NCI-H2196 treated with DMSO at 0.1 percent for 48 hours (cell line): ENCODE data around the gene FAM13B.
"Not testable (repeated sequence)": the region's sequence is repeated elsewhere in the genome, so short reads cannot be mapped to it uniquely, and the experiment has no call there.

ENCODE experiments used
- DNase-seq: peaks from one replicate; lab custom pipeline; 2025; ENCODE audit not compliant: unreplicated experiment; lab: John Stamatoyannopoulos, UW

The FAM13B gene

DNA sequence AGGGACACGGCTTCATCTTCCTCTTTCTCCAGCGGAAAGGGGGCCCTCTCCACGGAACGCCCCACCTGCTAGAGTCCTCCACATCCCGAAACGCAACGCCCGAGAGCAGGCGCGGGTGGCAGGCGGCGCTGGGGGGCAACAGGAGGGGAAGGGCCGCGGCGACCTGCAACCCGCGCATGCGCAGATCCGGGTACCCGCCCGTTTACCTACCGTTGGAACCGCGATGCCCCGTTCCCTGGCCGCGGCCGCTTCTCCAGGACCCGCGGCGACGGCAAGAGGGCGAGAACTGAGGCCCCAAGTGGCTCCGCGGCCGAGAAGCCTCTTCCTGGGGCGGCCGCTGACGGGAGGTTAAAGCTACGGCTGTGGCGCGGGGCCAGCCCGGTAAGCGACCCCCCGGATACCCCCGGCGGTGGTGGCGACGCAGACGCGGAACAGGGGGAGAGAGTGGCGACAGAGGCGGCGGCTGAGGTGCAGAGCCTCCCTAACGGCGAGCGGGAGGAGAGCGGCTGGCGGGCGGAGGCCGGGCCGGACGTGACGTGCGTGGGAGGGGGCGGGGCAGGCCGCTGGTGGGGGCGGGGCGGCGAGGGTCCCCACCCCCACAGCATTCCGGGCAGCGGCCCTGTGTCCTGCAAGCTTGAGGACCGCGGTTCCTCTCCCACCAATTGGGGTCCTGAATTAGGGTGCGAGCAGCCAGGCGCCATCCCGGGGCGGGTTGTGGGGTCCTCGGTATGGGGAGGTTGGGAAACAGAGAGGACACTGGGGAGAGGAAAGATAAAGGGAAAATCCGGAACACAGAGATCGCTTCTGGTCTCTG is at the start of gene FAM13B:
Gene FAM13B, minus strand, starts transcription at position 508 of the 814 bp plus-strand sequence. CDS start 13,968 bp downstream, outside the sequence.
- DNase-seq: peak; percentile 52

DNA sequence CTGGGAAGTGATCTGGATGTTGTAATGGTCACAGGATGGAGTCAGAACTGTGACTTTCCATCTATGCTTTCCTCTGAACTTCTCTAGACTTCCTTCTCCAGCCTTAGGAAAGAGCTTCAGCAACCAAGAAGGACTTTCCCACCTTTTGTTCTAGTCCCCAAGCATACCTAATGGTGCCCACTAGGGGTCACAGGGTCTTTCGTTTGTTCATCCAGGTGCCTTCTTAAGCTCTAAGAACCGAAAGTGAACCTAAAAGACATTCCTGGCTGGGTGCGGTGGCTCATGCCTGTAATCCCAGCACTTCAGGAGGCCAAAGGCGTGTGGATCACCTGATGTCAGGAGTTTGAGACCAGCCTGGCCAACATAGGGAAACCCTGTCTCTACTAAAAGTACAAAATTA is 49.2 kb upstream of the FAM13B start:
- no peak for DNase-seq

DNA sequence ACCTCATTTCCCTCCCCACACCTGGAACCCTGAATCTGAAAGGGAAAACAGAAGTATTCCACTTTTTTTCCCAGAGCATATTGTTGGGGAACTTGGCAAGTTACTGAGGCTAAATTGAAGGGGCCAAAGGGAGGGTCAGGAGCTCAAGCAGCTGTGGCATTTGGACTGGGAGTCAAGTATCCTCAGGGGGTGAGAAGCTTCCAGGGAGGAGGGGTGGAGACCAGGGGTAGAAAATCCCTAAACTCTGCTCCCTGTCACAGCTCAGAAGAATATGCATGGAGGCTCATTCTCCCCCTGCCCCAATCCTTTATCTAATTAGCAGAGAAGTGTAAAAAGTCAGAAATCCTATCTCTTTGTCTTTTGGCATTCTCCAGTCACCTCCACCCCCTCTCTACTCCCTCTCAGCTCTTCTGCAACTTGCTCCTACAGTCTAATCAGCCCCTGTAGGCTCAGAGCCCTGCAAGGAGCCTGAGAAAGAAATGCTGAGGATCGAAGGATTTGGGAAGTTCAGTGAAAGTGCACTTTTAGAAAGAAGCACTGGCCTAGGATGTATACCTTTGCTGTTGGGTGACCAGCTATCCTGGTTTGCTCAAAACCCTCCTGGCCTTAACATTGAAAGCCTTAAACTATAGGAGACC is 45.2 kb upstream of the FAM13B start:
- no peak for DNase-seq

DNA sequence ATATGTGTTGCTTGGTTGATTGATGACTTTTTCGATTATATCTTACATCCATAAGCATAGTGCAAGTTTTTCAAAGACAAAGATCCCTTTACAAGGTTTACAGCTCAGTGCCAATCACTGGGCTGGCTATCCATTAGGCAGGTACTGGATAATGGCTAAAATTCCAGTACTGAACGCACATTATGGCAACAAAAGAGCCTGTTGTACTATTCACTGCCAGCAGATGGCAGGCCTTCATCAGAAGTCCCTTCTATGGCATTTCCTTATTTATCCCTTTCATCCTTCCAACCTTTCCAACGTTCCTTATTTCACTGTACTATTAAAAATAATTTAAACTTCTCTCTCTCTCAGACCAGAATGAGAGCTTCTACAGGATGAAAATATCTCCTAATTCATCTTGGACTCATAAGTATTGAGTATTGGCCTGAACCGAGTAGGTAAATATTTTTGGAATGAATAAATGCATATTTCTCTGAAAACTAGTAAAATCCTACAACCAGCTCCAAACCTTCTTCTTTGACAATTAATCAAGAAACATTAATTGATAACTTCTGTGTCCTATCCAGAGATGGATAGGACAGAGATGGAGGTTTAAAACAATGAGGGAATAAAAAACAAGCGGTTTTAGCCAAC is 44.3 kb upstream of the FAM13B start:
- peak; percentile 17 for DNase-seq

DNA sequence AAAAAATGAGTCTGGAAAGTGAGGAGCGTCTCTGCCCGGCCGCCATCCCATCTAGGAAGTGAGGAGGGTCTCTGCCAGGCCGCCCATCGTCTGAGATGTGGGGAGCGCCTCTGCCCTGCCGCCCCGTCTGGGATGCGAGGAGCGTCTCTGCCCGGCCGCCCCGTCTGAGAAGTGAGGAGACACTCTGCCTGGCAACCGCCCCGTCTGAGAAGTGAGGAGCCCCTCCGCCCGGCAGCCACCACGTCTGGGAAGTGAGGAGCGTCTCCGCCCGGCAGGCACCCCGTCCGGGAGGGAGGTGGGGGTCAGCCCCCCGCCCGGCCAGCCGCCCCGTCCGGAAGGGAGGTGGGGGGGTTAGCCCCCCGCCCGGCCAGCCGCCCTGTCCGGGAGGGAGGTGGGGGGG is 37.1 kb upstream of the FAM13B start:
- DNase-seq: not testable (repeated sequence)

DNA sequence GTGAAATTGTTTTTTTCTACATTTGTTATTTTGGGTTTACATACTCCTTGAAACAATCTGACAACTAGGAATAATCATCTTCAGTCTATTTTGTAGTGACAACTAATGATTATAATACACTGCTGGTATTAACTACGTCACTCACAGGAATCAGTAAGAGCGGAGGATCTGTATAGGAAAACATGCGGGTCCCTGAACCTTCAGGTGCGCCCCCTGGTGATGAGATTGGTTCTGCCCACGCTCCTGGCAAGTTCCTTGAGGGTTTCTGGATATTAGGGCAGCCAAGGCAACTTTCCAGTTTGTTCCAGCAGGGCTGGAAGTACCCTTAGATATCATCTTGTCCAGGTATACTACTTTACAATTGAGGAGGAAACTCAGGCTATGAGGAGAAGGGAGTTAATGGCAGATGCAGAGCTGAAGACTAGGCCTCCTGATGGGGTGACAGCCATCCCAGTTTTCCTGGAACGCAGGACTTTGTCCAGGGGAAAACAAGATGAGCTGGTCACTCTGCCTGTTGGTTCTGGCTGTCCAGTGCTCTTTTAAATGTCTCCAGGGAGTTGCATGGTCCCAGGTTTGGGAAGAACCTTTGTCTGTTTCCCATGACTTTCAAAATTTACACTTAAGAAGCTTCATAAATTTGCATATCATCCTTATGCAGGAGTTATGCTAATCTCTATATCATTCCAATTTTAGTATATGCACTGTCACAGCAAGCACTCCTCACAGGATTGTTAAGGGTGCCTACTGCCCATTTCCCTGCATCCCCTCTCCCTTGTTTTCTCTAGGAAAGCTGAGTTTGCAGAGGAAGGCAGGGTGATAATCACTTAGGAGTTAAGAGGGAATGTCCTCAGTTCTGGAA is 36.1 kb upstream of the FAM13B start:
- peak; percentile 13 for DNase-seq

DNA sequence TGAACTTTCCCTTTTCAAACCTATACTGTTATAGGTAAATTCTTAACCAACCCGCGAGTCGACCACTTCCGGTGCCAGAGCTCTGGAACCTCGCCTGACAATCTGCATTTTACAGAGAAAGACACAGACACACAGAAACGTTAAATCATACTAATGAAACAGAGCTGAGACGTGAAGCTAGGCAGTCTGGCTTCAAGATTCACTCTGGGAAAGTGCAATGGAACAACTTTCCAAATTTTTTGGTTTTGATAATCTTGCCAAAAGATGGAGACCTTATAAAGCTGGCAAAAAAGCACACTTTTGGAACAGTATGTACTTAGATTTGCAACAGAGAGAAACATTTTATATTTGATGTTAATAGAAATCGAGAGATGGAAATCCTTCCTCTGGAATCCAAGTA is 35.1 kb upstream of the FAM13B start:
- no peak for DNase-seq

DNA sequence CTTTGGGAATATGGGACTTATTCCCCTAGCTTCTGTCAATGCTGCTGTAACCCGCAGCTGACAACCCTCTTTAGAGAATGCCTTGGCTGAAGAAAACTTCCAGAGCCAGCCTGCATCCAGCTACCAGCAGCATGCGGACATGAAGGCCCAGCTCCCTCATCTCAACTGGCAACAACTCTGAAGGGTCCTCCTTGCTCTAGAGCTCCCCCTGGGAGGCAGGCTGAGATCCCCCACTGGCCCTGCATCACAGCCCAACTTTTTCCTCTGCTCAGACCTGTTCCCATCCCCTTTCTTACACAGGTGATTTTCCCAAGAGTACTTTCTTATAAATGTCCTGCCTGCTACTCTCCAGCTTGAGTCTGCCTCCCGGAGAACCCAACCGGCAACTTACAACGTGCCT is 32.2 kb upstream of the FAM13B start:
- no peak for DNase-seq

DNA sequence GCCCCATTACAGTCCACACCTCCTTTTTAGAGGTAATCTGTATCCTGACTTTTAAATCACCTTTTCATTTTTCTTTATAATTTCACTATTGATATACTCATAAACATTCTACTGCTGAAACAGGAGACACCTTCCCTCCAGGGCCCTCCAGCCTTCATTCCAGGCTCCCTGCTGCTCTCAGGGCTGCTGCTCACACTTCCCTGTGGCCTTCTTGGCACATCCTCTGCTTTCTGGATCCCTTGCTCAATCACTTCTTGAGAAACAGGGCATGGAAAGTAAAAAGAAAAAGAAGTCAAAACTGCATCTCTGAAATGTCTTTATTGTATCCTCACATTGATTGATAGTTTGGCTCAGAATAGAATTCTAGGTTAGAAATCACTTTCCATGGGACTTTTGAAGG is 31.6 kb upstream of the FAM13B start:
- no peak for DNase-seq

DNA sequence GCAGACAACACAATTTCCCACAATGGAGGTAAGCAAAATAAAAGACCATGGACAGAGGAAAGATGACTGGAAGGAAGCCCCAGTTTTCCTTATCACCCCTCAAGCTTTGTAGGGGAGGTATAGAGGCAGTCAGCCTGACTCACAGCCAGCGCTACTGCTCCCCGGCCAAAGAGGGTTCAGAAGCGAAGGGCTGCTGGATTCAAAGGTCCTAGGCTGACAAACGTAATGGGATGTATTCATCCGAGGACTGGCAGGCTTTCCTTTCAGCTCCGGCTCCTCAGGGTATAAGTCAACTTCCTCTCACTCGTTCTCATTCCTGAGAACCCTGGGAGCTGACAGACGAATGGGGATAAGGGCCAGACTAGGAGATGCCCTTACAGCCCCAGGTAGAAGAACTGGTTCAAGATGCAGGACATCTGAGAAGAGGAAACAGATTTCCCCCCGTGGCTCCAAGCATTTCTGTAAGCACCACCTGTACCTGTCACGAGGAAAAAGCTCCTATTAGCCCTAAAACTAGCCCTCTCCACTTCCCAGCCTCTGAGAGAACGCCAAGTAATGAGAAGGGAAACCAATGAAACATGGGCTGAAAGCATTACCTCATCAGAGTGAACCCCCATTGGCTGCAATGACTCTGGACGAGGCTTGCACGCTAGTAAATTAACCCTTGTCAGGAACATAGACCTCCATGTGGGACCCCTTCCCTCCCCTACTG is 22.1 kb upstream of the FAM13B start:
- DNase-seq: no peak

DNA sequence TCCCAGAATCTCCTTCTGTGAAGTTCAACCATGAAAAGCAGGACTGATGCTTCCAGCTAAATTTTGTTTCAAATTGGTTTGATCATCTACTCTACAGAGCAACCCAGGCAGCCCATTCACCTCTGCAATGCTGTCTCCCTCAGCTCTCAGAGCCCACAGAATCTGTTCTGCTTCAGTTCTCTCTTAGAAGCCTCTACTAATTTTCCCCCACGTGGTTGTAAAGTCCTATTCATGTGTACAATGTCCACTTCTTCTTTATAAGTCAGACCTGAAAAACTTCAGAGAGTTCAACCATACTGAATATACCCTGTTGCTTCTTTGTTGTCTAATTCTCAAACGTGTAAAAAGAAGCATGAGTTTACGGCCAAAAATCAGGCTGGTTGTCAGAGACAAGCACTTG is 21.3 kb upstream of the FAM13B start:
- DNase-seq: no peak

DNA sequence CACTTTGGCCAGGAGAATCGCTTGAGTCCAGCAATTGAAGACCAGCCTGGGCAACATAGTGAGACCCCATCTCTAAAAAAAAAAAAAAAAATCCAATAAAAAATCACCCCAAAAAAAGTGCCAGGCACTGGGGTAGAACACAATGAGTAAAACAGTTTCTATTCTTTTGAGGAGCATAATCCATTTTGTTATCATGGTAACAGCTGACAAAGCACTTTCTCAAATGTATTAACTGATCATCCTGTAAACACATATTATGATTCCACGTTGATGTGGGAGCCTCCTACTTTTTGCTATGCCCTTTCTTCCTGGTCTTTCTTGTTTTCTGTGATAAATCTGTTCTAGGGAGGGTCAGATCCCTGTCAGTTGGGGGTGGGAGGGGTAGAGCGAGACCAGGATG is 20.7 kb upstream of the FAM13B start:
- DNase-seq: no peak

DNA sequence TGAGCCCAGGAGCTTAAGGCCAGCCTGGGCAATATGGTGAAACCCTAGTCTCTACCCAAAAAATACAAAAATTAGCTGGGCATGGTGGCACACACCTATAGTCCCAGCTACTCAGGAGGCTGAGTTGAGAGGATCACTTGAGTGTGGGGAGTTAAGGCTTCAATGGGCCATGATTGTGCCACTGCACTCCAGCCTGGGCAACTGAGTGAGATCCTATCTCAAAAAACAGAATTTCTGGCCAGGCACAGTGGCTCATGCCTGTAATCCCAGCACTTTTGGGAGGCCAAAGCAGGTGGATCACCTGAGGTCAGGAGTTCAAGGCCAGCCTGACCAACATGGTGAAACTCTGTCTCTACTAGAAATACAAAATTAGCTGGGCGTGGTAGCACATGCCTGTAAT is 19.8 kb upstream of the FAM13B start:
- DNase-seq: not testable (repeated sequence)

DNA sequence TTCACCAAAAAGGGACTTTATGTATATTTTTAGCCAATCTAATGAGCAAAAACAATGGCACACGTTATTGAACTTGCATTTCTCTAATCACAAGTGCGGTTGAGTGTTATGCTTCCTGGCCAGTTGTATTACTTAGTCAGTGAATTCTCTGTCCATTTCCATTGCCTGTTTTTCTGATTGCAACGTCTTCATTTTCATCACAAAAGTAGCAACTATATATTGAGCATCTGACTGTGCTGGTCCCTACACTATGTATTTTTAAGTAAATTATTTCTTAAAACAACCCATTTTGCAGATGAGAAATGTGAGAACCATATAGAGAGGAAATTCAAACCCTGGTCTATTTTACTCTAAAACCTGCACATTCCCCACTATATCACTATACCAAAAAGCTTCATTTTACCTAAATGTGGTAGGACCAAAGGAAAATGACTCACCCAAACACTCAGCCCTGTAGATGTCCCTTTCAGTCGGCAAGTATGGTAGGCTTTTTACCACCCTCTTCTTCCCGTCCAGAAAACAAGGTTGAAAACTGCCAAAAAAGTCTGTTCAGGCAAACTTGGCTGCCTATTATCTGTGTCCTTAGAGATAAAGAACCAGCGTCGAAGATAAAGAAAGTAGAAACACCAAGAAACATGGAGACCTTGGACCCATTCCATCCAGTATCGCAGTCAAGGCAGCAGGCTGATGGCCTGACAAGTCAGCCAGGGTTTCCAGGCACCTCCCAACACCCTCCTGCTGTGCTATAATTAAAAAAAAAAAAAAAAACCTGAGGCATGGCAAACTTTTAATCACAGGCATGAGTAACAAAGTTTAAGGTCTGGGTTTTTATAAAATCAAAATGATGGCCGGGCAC is 18.8 kb upstream of the FAM13B start:
- no peak for DNase-seq

DNA sequence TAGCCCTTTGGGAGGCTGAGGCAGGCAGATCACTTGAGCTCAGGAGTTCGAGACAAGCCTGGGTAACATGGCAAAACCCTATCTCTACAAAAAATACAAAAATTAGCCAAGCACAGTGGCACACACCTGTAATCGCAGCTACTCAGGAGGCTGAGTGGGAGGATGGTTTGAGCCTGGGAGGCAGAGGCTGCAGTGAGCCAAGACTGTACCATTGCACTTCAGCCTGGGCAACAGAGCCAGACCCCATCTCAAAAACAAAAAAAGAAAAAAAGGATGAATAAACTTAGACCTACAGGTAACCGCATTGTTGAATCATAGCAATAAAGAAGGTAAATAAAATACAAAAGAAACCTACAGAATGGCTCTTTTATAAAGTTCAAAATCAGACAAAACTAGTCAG is 12.4 kb upstream of the FAM13B start:
- not testable (repeated sequence) for DNase-seq

DNA sequence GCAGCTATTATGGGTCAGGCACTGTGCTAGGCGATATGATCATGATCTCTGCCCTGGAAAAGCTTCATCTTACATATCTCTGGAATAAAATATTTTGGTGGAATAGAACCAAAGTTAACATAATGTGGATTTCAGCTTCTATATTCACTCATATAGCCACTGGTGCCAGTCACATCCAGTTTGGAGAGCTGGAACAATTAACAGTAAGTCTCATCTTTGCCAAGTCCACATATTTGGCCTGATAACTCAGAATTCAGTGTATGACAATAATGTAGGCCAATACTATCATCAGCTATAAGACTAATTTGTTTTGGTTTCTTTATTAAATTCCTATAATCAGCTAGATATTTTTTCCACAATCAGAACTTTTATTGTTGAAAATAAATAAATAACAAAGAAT is 5.9 kb upstream of the FAM13B start:
- no peak for DNase-seq

DNA sequence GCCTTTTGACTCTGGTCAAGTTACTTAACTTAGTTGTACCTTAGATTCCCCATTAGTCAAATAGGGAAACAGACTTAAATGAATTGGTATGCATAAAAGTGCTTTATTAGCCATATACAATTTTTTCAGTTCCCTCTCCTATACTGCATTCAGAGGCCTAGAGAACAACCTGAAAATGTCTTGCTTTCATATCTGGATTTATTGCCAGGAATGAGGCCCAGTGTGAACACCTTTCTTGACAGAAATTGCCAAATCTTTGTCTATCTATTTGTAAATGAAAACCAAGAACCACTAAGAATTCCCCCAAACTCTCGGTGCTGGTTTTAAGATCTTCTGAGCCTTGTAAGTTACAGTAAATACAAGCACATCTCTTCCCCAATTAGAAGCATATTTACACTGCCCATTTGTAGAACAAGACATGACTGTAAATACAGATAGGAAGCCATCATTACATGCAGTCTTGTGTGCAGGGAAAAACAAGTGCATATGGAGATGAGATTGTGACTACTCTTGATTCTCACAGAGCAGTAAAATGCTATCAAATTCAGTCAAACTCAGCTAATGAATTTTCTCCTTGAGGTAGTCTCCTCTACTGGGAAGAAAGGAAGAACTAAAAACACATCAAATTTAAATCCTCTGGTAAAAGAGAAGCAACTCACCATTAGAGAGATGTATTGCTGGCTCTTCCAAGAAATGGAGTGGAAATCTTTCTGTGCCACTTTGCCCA is 5.2 kb upstream of the FAM13B start:
- DNase-seq: no peak

DNA sequence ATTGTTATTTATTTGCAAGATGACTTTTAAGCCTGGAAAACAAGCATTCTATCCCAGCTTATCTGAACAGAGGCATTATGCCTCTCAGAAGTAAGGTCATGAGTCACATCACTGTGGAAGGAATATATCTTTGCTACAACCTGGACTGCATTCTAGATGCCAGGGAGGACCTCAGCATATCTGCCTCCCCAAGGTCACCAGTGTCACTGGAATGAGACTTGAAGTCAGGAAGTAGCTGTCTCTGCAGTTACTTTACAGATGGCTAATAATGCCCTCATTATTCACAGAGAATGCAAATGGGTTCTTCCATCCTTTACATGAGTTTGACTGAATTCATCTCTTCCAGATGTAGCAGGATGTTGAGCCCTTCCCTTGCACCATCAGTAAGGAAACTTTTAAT is 4.4 kb upstream of the FAM13B start:
- DNase-seq: no peak
